Neural progenitor cell (in vitro differentiated cells): Measurements from ENCODE around the gene FBXO10. TPM values are rescaled to one million over a fixed set of nuclear protein-coding genes. Genes with fewer than 3 reads are reported as not detected.

Experiments used
- DNase-seq: peaks from one replicate; pipeline ENCODE4 v3.0.0-alpha.2; 2016; ENCODE audit warnings: low spot score
- H2AFZ ChIP-seq: fragments of 200-600 bp; sonication (generic); replicated peaks from 2 replicates; pipeline ENCODE4 v1.6.1; 2016; ENCODE audit warnings: antibody characterized with exemption
- H3F3A ChIP-seq: fragments of 200-600 bp; sonication (generic); 2 replicates; pipeline ENCODE4 v1.6.1; 2016; ENCODE audit warnings: antibody characterized with exemption, low read depth
- H3K27ac ChIP-seq: fragments of 200-600 bp; sonication (generic); 2 replicates; pipeline ENCODE4 v1.5.1; 2016; ENCODE audit warnings: mild to moderate bottlenecking
- H3K27me3 ChIP-seq: fragments of 200-600 bp; sonication (generic); 2 replicates; pipeline ENCODE4 v1.6.1; 2016; ENCODE audit warnings: mild to moderate bottlenecking, moderate library complexity
- H3K36me3 ChIP-seq: fragments of 200-600 bp; sonication (generic); 2 replicates; pipeline ENCODE4 v1.5.1; 2016
- H3K4me1 ChIP-seq: fragments of 200-600 bp; sonication (generic); 2 replicates; pipeline ENCODE4 v1.6.1; 2016; ENCODE audit warnings: mixed run types
- H3K4me2 ChIP-seq: fragments of 200-600 bp; sonication (generic); 2 replicates; pipeline ENCODE4 v1.6.1; 2016
- H3K4me3 ChIP-seq: fragments of 200-600 bp; sonication (generic); 2 replicates; pipeline ENCODE4 v1.5.1; 2016
- H3K79me2 ChIP-seq: fragments of 200-600 bp; sonication (generic); 2 replicates; pipeline ENCODE4 v1.6.1; 2016; ENCODE audit warnings: low read depth
- H3K9ac ChIP-seq: fragments of 200-600 bp; sonication (generic); 2 replicates; pipeline ENCODE4 v1.6.1; 2016
- H3K9me3 ChIP-seq: fragments of 200-600 bp; sonication (generic); 2 replicates; pipeline ENCODE4 v1.5.1; 2016; ENCODE audit warnings: low read depth
- H4K20me1 ChIP-seq: fragments of 200-600 bp; sonication (generic); 2 replicates; pipeline ENCODE4 v1.6.1; 2016; ENCODE audit warnings: low read depth
- H3K27ac Mint-ChIP-seq: 3 replicates; pipeline ENCODE4 v1.8.0; 2021; ENCODE audit warnings: mixed read lengths
- H3K27me3 Mint-ChIP-seq: 2 replicates; pipeline ENCODE4 v1.8.0; 2022; ENCODE audit warnings: low read depth, mild to moderate bottlenecking, inconsistent platforms, moderate library complexity, mixed read lengths; ENCODE audit not compliant: insufficient read depth
- H3K36me3 Mint-ChIP-seq: 3 replicates; pipeline ENCODE4 v1.8.0; 2021; ENCODE audit warnings: mixed read lengths
- H3K4me1 Mint-ChIP-seq: 3 replicates; pipeline ENCODE4 v1.8.0; 2021; ENCODE audit warnings: mixed read lengths
- H3K4me3 Mint-ChIP-seq: 3 replicates; pipeline ENCODE4 v1.8.0; 2021; ENCODE audit warnings: mild to moderate bottlenecking, moderate library complexity, mixed read lengths
- H3K9me3 Mint-ChIP-seq: 3 replicates; pipeline ENCODE4 v1.8.0; 2020; ENCODE audit warnings: mixed read lengths
- EZH2 ChIP-seq: fragments of 200-600 bp; sonication (generic); IDR thresholded peaks from 2 replicates; pipeline ENCODE4 v1.6.1; 2017; ENCODE audit warnings: antibody characterized with exemption, mild to moderate bottlenecking, moderate library complexity
- EZH2phosphoT487 ChIP-seq: fragments of 200-600 bp; sonication (generic); IDR thresholded peaks from 2 replicates; pipeline ENCODE4 v1.6.1; 2017; ENCODE audit warnings: antibody characterized with exemption
- total RNA-seq: library from RNA; depleted of rRNA; stranded (reverse); fragments of >200 nt; gene quantifications from 2 replicates; pipeline ENCODE4 v1.2.3, GENCODE V29; 2015; ENCODE audit warnings: low replicate concordance
- TF ChIP-seq, protein P1 (sequence below): fragments of 200-600 bp; sonication (generic); IDR thresholded peaks from 2 replicates; pipeline ENCODE4 v1.5.1; 2017; ENCODE audit warnings: antibody characterized with exemption, mild to moderate bottlenecking

FBXO10 gene
- total RNA-seq, 1 donor from 2014 or later = 13.4 TPM

DNA sequence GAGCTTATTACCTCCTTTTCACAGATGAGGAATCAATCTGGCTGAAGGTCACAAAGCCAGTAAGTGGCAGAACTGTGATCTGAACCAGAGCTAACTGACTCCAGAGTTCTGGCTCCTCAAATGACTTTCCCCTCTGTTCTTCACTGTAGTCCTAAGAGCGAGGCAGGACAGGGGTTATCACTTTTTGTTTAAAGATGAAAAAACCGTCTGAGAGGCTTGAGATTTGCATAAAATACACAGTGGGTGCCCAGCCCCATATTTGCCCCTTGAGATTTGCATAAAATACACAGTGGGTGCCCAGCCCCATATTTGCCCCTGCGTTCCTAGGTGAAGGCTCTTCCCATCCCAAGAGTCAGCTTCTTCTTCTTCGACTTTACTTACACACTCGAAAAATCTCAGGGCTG lies 667 bp downstream of the FBXO10 start:
- Histone ChIP-seq H3K4me2 (peak overlapping the region; percentile 99), H3K4me3 (peak overlapping the region; percentile 69), H3K9ac (no peak overlapping the region), H3K79me2 (peaks cover 41% of the 10 kb centered on the region), H3K9me3 (no peaks in the 10 kb centered on the region), H2AFZ (peak overlapping the region; percentile 20), H3K36me3 (no peaks in the 10 kb centered on the region), H3K27me3 (no peaks in the 10 kb centered on the region), H3K27ac (peak overlapping the region; percentile 7), H3K4me1 (peaks cover 36% of the 10 kb centered on the region), H4K20me1 (peaks cover 29% of the 10 kb centered on the region), H3F3A (peaks cover 44% of the 10 kb centered on the region)
- H3K9me3 Mint-ChIP-seq = peaks cover 2% of the 10 kb centered on the region
- H3K27ac Mint-ChIP-seq = peak overlapping the region; percentile 67
- TF ChIP-seq, protein P1, sequence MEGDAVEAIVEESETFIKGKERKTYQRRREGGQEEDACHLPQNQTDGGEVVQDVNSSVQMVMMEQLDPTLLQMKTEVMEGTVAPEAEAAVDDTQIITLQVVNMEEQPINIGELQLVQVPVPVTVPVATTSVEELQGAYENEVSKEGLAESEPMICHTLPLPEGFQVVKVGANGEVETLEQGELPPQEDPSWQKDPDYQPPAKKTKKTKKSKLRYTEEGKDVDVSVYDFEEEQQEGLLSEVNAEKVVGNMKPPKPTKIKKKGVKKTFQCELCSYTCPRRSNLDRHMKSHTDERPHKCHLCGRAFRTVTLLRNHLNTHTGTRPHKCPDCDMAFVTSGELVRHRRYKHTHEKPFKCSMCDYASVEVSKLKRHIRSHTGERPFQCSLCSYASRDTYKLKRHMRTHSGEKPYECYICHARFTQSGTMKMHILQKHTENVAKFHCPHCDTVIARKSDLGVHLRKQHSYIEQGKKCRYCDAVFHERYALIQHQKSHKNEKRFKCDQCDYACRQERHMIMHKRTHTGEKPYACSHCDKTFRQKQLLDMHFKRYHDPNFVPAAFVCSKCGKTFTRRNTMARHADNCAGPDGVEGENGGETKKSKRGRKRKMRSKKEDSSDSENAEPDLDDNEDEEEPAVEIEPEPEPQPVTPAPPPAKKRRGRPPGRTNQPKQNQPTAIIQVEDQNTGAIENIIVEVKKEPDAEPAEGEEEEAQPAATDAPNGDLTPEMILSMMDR = no peak
- TF ChIP-seq EZH2 = no peak
- TF ChIP-seq EZH2phosphoT487 = no peak
- DNase-seq = peak; percentile 51
- peaks cover 41% of the 10 kb centered on the region for H3K4me1 Mint-ChIP-seq
- H3K36me3 Mint-ChIP-seq = peaks cover 8% of the 10 kb centered on the region
- peak overlapping the region; percentile 89 for H3K4me3 Mint-ChIP-seq
- H3K27me3 Mint-ChIP-seq = peaks cover 4% of the 10 kb centered on the region

DNA sequence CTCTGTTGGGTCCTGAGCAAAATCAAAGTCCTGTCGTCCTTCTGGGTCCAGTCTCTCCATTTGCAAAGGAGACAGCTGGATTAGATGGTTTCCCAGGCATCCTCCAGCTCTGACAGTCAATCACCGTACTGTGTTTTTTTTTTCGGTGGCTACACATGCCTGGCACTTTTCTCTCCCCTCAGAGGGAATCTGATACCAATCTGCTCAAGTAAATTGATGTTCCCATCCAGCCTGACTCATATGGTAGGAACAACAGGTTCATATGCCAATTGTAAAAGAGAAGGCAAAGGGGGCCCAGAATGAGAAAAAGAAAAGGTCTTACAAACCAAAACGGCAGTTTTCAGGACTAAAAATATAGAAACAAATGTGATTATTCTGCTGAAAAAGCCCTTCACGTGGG lies 1.2 kb downstream of the FBXO10 start:
- Histone ChIP-seq H3K4me3 (peak overlapping the region; percentile 69), H3K4me2 (peak overlapping the region; percentile 99), H3K9ac (no peak overlapping the region), H3K9me3 (no peaks in the 10 kb centered on the region), H3K4me1 (peaks cover 36% of the 10 kb centered on the region), H3K79me2 (peaks cover 47% of the 10 kb centered on the region), H3K27ac (peak overlapping the region; percentile 69), H4K20me1 (peaks cover 29% of the 10 kb centered on the region), H3K36me3 (no peaks in the 10 kb centered on the region), H2AFZ (no peak overlapping the region), H3F3A (peaks cover 44% of the 10 kb centered on the region), H3K27me3 (no peaks in the 10 kb centered on the region)
- no peak overlapping the region for H3K27ac Mint-ChIP-seq
- TF ChIP-seq EZH2phosphoT487 (no peak), EZH2 (no peak)
- TF ChIP-seq, protein P1 = no peak
- H3K36me3 Mint-ChIP-seq = peaks cover 11% of the 10 kb centered on the region
- H3K27me3 Mint-ChIP-seq = peaks cover 4% of the 10 kb centered on the region
- H3K9me3 Mint-ChIP-seq = peaks cover 2% of the 10 kb centered on the region
- DNase-seq = peak; percentile 9
- H3K4me3 Mint-ChIP-seq = peak overlapping the region; percentile 89
- H3K4me1 Mint-ChIP-seq = peaks cover 41% of the 10 kb centered on the region

DNA sequence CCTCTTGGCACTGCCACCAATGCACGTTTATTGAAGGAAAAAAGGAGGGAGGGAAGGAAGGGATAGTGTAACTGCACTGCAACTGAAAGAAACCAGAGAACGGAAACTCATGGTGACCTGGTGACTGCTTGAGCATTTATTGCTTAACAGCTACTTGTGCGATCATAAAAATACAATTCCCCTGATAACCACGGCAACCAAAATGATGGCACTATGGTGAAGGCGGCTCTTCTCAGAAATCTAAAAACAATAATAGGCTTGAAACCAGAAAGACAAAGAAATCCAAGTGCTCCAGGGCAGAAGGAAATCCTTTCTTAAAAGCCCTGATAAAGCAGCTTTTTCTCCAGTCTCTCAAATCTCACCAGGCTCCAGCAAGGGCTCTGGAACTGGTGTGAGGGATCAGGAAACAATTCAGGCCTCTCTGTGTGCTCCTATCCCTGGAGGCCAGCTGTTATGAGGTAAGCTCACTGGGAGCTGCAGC lies 1.9 kb downstream of the FBXO10 start:
- peaks cover 53% of the 10 kb centered on the region for H3K79me2 ChIP-seq
- DNase-seq = peak; percentile 76
- Mint-ChIP-seq H3K27ac (peak overlapping the region; percentile 74), H3K9me3 (peaks cover 2% of the 10 kb centered on the region), H3K4me3 (peak overlapping the region; percentile 89), H3K36me3 (peaks cover 11% of the 10 kb centered on the region), H3K27me3 (peaks cover 4% of the 10 kb centered on the region), H3K4me1 (peaks cover 41% of the 10 kb centered on the region)
- H3K9ac ChIP-seq = no peak overlapping the region
- peaks cover 36% of the 10 kb centered on the region for H3K4me1 ChIP-seq
- H4K20me1 ChIP-seq = peaks cover 29% of the 10 kb centered on the region
- H3K9me3 ChIP-seq = no peaks in the 10 kb centered on the region
- H3K4me2 ChIP-seq = peak overlapping the region; percentile 99
- H3F3A ChIP-seq = peaks cover 44% of the 10 kb centered on the region
- no peaks in the 10 kb centered on the region for H3K36me3 ChIP-seq
- H3K27ac ChIP-seq = peak overlapping the region; percentile 69
- peak overlapping the region; percentile 69 for H3K4me3 ChIP-seq
- TF ChIP-seq EZH2phosphoT487 = no peak
- no peak overlapping the region for H2AFZ ChIP-seq
- H3K27me3 ChIP-seq = no peaks in the 10 kb centered on the region

DNA sequence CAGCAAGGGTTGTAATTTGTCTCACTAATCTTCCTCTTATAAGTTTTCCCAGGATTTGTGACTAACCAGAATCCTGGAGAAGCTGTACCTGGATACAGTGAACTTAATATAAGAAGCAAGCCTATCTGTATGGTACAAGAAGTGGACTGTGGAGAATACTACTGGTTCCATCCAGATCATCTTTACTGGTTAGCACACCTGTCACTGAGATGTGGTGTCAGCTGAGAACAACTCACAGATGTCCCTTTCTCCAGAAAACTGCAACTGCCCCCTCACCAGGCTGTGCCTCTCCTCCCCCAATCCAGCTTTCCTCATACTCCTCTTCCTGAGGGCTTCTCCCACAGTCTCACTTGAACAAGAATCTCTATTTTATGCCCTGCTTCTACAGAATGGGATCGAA lies 4.9 kb downstream of the FBXO10 start:
- H3K9me3 ChIP-seq = no peaks in the 10 kb centered on the region
- peaks cover 19% of the 10 kb centered on the region for H3K36me3 Mint-ChIP-seq
- peaks cover 31% of the 10 kb centered on the region for H3K4me1 ChIP-seq
- no peak overlapping the region for H3K9ac ChIP-seq
- no peak overlapping the region for H3K27ac ChIP-seq
- H3K9me3 Mint-ChIP-seq = peaks cover 2% of the 10 kb centered on the region
- no peaks in the 10 kb centered on the region for H3K27me3 ChIP-seq
- H3K4me3 ChIP-seq = no peak overlapping the region
- H3K36me3 ChIP-seq = no peaks in the 10 kb centered on the region
- DNase-seq = no peak
- no peak overlapping the region for H3K27ac Mint-ChIP-seq
- H2AFZ ChIP-seq = no peak overlapping the region
- peaks cover 73% of the 10 kb centered on the region for H3K79me2 ChIP-seq
- H3F3A ChIP-seq = peaks cover 29% of the 10 kb centered on the region
- no peak overlapping the region for H3K4me3 Mint-ChIP-seq
- no peak overlapping the region for H3K4me2 ChIP-seq
- peaks cover 30% of the 10 kb centered on the region for H3K4me1 Mint-ChIP-seq
- TF ChIP-seq EZH2 (no peak), EZH2phosphoT487 (no peak)
- TF ChIP-seq, protein P1 = no peak
- peaks cover 4% of the 10 kb centered on the region for H3K27me3 Mint-ChIP-seq
- peaks cover 33% of the 10 kb centered on the region for H4K20me1 ChIP-seq
